ENCODE data around the gene RAB11FIP2. TPM values are rescaled to one million over a fixed set of nuclear protein-coding genes. Genes with fewer than 3 reads are reported as not detected.

RAB11FIP2 gene
- polyA plus RNA-seq, 2 of the 4 experiments (the other 2 are of a cell fraction), result 10.0 to 29.3 TPM

DNA sequence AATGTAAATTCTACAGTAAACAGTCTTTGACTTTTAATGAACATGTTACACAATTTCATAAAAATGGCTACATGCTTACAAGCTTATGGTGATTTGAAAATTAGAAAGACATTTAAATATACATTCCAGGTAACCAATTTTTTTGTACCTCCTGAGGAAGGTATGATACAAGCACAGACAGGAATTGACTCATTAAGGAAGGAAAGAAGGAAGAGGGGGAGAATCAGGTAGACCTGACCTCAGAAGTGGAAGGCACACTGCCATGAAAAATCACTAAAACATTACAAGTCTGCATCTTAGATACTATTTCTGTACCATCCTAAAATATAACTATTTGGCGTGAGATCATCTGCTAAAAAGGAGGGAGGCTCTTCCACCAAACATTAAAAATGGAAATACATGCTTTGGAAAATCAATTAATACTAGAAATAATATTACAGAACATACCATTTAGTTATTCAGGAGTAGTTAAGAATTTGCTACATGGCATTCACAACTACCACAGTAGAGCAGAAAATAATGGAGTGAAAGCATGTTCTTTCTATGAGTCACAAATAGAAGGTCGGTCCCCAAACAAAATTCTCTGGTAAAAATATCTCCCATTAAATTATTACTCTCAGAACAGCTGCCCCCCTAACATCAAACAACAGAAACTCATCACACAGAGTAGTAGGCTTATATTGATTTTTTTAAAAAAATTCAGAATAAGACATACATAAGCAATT lies 15.2 kb downstream of the RAB11FIP2 start (continued):
- no peak for TF ChIP-seq E2F6 (IDR thresholded peaks at IDR 0.05; ENCODE audit: borderline replicate concordance, low read depth)

- Histone ChIP-seq H3K4me3 (no peak overlapping the region), H3K27ac (no peak overlapping the region), H3K9me3 (no peaks in the 10 kb centered on the region), H3K4me1 (no peaks in the 10 kb centered on the region), H3K4me2 (no peak overlapping the region)
- no peak for FAIRE-seq
- CTCF ChIA-PET, result interaction anchor here (1.7 kb wide), 1 partner anchor 10 kb away, joined by 4 read pairs; no protein-coding TSS in a partner anchor
- no peak for ATAC-seq
- TF ChIP-seq CBX2 (IDR thresholded peaks at IDR 0.05; ENCODE audit: borderline replicate concordance, low read depth) (no peak), NFE2L2 (conservative IDR thresholded peaks at IDR 0.05; ENCODE audit: low read length) (no peak), JUN (IDR thresholded peaks at IDR 0.05) (no peak), MAZ (IDR thresholded peaks at IDR 0.05; ENCODE audit: borderline replicate concordance, low read depth, low read length) (no peak), RCOR1 (IDR thresholded peaks at IDR 0.05; ENCODE audit: low read depth, low read length) (no peak), KDM5A (IDR thresholded peaks at IDR 0.05) (no peak), BCL3 (IDR thresholded peaks at IDR 0.05) (no peak)
- no peak for DNase-seq (ENCODE audit: low read depth in 1 of 2, low spot score in 1 of 2)
- POLR2A ChIA-PET, result no interaction called here
Measured at GRCh38 chr10:118028619-118029018, 18.1 kb downstream of the RAB11FIP2 start.

- H3K4me1 ChIP-seq, result no peaks in the 10 kb centered on the region
- POLR2A ChIA-PET, result no interaction called here
- H3K4me2 ChIP-seq, result no peak overlapping the region
- no peak for TF ChIP-seq MAZ (IDR thresholded peaks at IDR 0.05; ENCODE audit: borderline replicate concordance, low read depth, low read length)
- no peak for TF ChIP-seq JUN (IDR thresholded peaks at IDR 0.05)
- TF ChIP-seq ZSCAN20 (CRISPR knock-in tag; IDR thresholded peaks at IDR 0.05), result no peak
- TF ChIP-seq HMGXB4 (CRISPR knock-in tag; IDR thresholded peaks at IDR 0.05; ENCODE audit: borderline replicate concordance), result no peak
- no peak for TF ChIP-seq ZC3H11A (IDR thresholded peaks at IDR 0.05)
- no peak for TF ChIP-seq CTCF (IDR thresholded peaks at IDR 0.05)
- TF ChIP-seq RARB (CRISPR knock-in tag; IDR thresholded peaks at IDR 0.05), result no peak
- TF ChIP-seq E2F6 (IDR thresholded peaks at IDR 0.05; ENCODE audit: borderline replicate concordance, low read depth), result no peak
- no peak for TF ChIP-seq KDM1A (IDR thresholded peaks at IDR 0.05; ENCODE audit: low read depth)
- no peak for TF ChIP-seq FOXS1 (CRISPR knock-in tag; IDR thresholded peaks at IDR 0.05)
- TF ChIP-seq RNF2 (IDR thresholded peaks at IDR 0.05; ENCODE audit: borderline replicate concordance, low read depth), result no peak
- TF ChIP-seq, protein P1, sequence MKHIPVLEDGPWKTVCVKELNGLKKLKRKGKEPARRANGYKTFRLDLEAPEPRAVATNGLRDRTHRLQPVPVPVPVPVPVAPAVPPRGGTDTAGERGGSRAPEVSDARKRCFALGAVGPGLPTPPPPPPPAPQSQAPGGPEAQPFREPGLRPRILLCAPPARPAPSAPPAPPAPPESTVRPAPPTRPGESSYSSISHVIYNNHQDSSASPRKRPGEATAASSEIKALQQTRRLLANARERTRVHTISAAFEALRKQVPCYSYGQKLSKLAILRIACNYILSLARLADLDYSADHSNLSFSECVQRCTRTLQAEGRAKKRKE (CRISPR knock-in tag; IDR thresholded peaks at IDR 0.05; ENCODE audit: low read depth), result no peak
- H3K27ac ChIP-seq, result no peak overlapping the region
- 97% methylated on average over 2 of the region's 2 CpGs for WGBS (ENCODE audit: missing lambda C conversion rate)
- H3K4me3 ChIP-seq, result no peak overlapping the region
- CTCF ChIA-PET, result interaction anchor here (1.0 kb wide), 1 partner anchor 16 kb away, joined by 3 read pairs; no protein-coding TSS in a partner anchor
- no peaks in the 10 kb centered on the region for H3K9me3 ChIP-seq
- ATAC-seq, result no peak
- FAIRE-seq, result no peak
- DNase-seq (ENCODE audit: low read depth in 1 of 2, low spot score in 1 of 2), result no peak
Measured at GRCh38 chr10:118027397-118027796, 19.3 kb downstream of the RAB11FIP2 start.

Data from A549 (cell line).